T-helper 2 cell treated with Interferon-gamma antibody and Interleukin-4, amounts not matched to agents 5 μg/mL and 100 μg/mL, for 36 hours (primary cell): ENCODE data around the gene PM20D2.

Experiments
- DNase-seq: peaks from one replicate; pipeline ENCODE4 v3.0.0; 2021; ENCODE audit warnings: low spot score
- H3K27ac Mint-ChIP-seq: one replicate; pipeline ENCODE4 v1.8.0; 2021; ENCODE audit warnings: mild to moderate bottlenecking, mixed read lengths
- H3K27me3 Mint-ChIP-seq: one replicate; pipeline ENCODE4 v1.8.0; 2021; ENCODE audit warnings: low read depth, mixed read lengths
- H3K36me3 Mint-ChIP-seq: one replicate; pipeline ENCODE4 v1.8.0; 2021; ENCODE audit warnings: low read depth, mixed read lengths
- H3K4me1 Mint-ChIP-seq: one replicate; pipeline ENCODE4 v1.8.0; 2021; ENCODE audit warnings: low read depth, mixed read lengths
- H3K4me3 Mint-ChIP-seq: one replicate; pipeline ENCODE4 v1.8.0; 2022; ENCODE audit warnings: mild to moderate bottlenecking, moderate library complexity, mixed read lengths
- H3K9me3 Mint-ChIP-seq: one replicate; pipeline ENCODE4 v1.8.0; 2021; ENCODE audit warnings: mixed read lengths

PM20D2 gene

DNA sequence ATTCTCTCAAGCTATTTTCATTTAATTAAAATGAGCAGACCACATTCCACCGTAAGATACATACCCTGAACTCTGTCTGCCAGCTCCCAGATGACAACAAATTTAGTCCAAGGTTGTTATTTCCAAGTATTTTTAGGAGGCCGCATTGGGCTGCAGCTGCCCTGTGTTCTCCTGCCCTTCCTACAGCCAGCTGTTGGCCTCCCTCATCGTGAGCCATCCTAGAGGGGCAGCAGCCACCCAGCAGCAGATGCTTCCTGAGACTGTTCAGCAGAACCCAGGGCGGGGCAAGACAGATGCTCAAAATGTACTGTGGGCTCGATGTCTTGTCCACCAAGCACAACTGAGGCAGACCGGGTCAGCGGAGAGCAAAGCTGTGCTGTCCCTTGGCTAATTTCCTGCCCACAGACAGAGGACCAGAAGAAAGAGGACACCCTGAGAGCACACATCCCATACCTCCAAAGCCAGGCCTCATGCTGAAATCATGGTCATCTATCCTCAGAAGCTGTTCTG is 54.9 kb downstream of the PM20D2 start:
- Mint-ChIP-seq H3K27ac (no peak overlapping the region), H3K36me3 (no peaks in the 10 kb centered on the region), H3K4me3 (no peak overlapping the region)

DNA sequence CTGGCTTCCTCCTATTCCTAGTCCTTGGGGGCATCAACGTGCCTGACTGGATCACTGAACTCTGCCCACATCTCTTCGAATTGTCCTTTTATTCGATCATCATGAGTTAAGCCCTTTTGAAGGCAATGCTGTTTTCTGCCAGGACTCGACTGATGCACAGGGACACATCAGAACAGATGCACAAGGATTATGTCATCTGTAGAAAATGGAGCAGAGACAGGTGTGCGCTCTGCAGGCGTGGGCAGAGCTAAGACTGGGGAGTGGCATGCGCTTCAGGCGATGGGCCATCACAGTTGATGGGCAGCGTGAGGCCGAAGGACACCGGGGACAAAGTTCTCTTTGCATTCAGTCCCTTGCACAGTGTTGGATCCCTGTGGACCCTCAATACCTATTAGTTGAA is 58.2 kb downstream of the PM20D2 start:
- Mint-ChIP-seq H3K9me3 (no peaks in the 10 kb centered on the region), H3K27me3 (no peaks in the 10 kb centered on the region), H3K4me3 (no peak overlapping the region), H3K27ac (no peak overlapping the region), H3K36me3 (no peaks in the 10 kb centered on the region), H3K4me1 (no peaks in the 10 kb centered on the region)
- no peak for DNase-seq

More for the DNA sequence above, 54.9 kb downstream of the PM20D2 start:
- peaks cover 1% of the 10 kb centered on the region for H3K9me3 Mint-ChIP-seq
- DNase-seq: no peak
- H3K4me1 Mint-ChIP-seq: no peaks in the 10 kb centered on the region
- no peaks in the 10 kb centered on the region for H3K27me3 Mint-ChIP-seq

GRCh38 chr6:89205819-89206218 is 60.0 kb downstream of the PM20D2 start:
- H3K27me3 Mint-ChIP-seq: no peaks in the 10 kb centered on the region
- H3K27ac Mint-ChIP-seq: no peak overlapping the region
- no peak overlapping the region for H3K4me3 Mint-ChIP-seq
- H3K9me3 Mint-ChIP-seq: no peaks in the 10 kb centered on the region
- no peaks in the 10 kb centered on the region for H3K36me3 Mint-ChIP-seq
- no peaks in the 10 kb centered on the region for H3K4me1 Mint-ChIP-seq
- DNase-seq: no peak

- Mint-ChIP-seq H3K9me3 (no peaks in the 10 kb centered on the region), H3K27me3 (peaks cover 3% of the 10 kb centered on the region)
Measured at GRCh38 chr6:89208551-89208950, 62.7 kb downstream of the PM20D2 start.

GRCh38 chr6:89209457-89209856 is 63.6 kb downstream of the PM20D2 start:
- H3K27ac Mint-ChIP-seq: no peak overlapping the region
- no peak for DNase-seq
- no peaks in the 10 kb centered on the region for H3K36me3 Mint-ChIP-seq
- no peaks in the 10 kb centered on the region for H3K9me3 Mint-ChIP-seq
- no peak overlapping the region for H3K4me3 Mint-ChIP-seq
- no peaks in the 10 kb centered on the region for H3K4me1 Mint-ChIP-seq
- H3K27me3 Mint-ChIP-seq: peaks cover 9% of the 10 kb centered on the region

More at GRCh38 chr6:89208551-89208950, 62.7 kb downstream of the PM20D2 start:
- no peak overlapping the region for H3K4me3 Mint-ChIP-seq
- H3K27ac Mint-ChIP-seq: no peak overlapping the region
- no peaks in the 10 kb centered on the region for H3K4me1 Mint-ChIP-seq
- H3K36me3 Mint-ChIP-seq: no peaks in the 10 kb centered on the region
- DNase-seq: no peak

DNA sequence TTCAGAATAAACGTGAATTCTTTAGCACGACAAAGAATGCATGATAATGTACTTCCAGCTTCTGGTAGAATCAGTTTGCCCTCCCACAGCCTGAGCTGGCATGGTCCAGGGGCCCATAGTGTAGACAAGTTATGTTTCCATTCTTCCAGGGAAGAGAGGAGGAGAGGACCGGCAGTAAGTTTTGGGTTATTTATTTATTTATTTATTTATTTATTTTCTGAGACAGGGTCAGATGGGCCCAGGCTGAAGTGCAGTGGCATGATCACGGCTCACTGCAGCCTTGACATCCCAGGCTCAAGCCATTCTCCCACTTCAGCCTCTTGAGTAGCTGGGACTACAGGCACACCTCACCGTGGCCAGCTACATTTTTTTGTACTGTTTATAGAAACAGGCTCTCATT is 66.6 kb downstream of the PM20D2 start:
- no peaks in the 10 kb centered on the region for H3K36me3 Mint-ChIP-seq
- H3K27me3 Mint-ChIP-seq: peaks cover 22% of the 10 kb centered on the region
- no peak for DNase-seq
- no peak overlapping the region for H3K27ac Mint-ChIP-seq
- H3K9me3 Mint-ChIP-seq: no peaks in the 10 kb centered on the region
- H3K4me1 Mint-ChIP-seq: no peaks in the 10 kb centered on the region
- H3K4me3 Mint-ChIP-seq: no peak overlapping the region

GRCh38 chr6:89214197-89214596 is 68.3 kb downstream of the PM20D2 start:
- DNase-seq: no peak
- Mint-ChIP-seq H3K27me3 (peaks cover 29% of the 10 kb centered on the region), H3K4me3 (no peak overlapping the region), H3K36me3 (no peaks in the 10 kb centered on the region), H3K4me1 (no peaks in the 10 kb centered on the region), H3K9me3 (no peaks in the 10 kb centered on the region), H3K27ac (no peak overlapping the region)
